H1 (cell line): Measurements from ENCODE around the gene DDX47. TPM values are rescaled to one million over a fixed set of nuclear protein-coding genes. Genes with fewer than 3 reads are reported as not detected.

Experiments used
- ASH2L ChIP-seq: fragments of 200-600, 300-600 bp; sonication (generic); IDR thresholded peaks from one replicate; pipeline ENCODE4 v1.7.1; 2017; ENCODE audit warnings: low read length
- BACH1 ChIP-seq: IDR thresholded peaks from 2 replicates; pipeline ENCODE4 v1.6.1; 2012; ENCODE audit warnings: low read length, improper control_type of control experiment
- CHD1 ChIP-seq: IDR thresholded peaks from 2 replicates; pipeline ENCODE4 v1.6.1; 2012; ENCODE audit warnings: low read depth, low read length, improper control_type of control experiment
- EGR1 ChIP-seq: IDR thresholded peaks from 2 replicates; pipeline ENCODE4 v1.6.1; 2011; ENCODE audit warnings: low read depth, low read length, borderline replicate concordance
- EZH2 ChIP-seq: fragments of 200-600 bp; sonication (generic); IDR thresholded peaks from 2 replicates; pipeline ENCODE4 v1.7.1; 2012; ENCODE audit warnings: low read depth, mild to moderate bottlenecking, moderate library complexity, low read length, inconsistent platforms; ENCODE audit not compliant: severe bottlenecking
- GABPA ChIP-seq: IDR thresholded peaks from 2 replicates; pipeline ENCODE4 v1.6.1; 2011; ENCODE audit warnings: mild to moderate bottlenecking, low read length, moderate library complexity, borderline replicate concordance; ENCODE audit not compliant: insufficient read depth
- GTF2F1 ChIP-seq: IDR thresholded peaks from 2 replicates; pipeline ENCODE4 v1.6.1; 2012; ENCODE audit warnings: low read depth, low read length, improper control_type of control experiment, borderline replicate concordance
- HDAC2 ChIP-seq, 2 experiments: fragments of 300-600 bp in 1 of 2; sonication (generic) in 1 of 2; IDR thresholded peaks; 2 replicates each; pipeline ENCODE4 v1.6.1; 2011 to 2012; ENCODE audit warnings: low read depth in 2 of 2, low read length in 2 of 2, mild to moderate bottlenecking in 2 of 2, moderate library complexity in 2 of 2, borderline replicate concordance in 1 of 2, inconsistent platforms in 1 of 2
- KDM1A ChIP-seq: fragments of 200-600, 300-600 bp; sonication (generic); IDR thresholded peaks from 2 replicates; pipeline ENCODE4 v1.7.1; 2016; ENCODE audit warnings: mild to moderate bottlenecking, low read length, borderline replicate concordance
- NANOG ChIP-seq: IDR thresholded peaks from 2 replicates; pipeline ENCODE4 v1.6.1; 2011; ENCODE audit warnings: low read length, low read depth, mild to moderate bottlenecking, inconsistent platforms; ENCODE audit not compliant: insufficient read depth, poor library complexity, severe bottlenecking
- RXRA ChIP-seq: IDR thresholded peaks from 2 replicates; pipeline ENCODE4 v1.6.1; 2011; ENCODE audit warnings: low read depth, mild to moderate bottlenecking, low read length, moderate library complexity; ENCODE audit not compliant: insufficient read depth
- SP1 ChIP-seq: IDR thresholded peaks from 2 replicates; pipeline ENCODE4 v1.6.1; 2011; ENCODE audit warnings: low read depth, low read length
- TAF1 ChIP-seq: IDR thresholded peaks from 2 replicates; pipeline ENCODE4 v1.6.1; 2011; ENCODE audit warnings: mild to moderate bottlenecking, low read depth, low read length
- TCF12 ChIP-seq: IDR thresholded peaks from 2 replicates; pipeline ENCODE4 v1.6.1; 2011; ENCODE audit warnings: low read depth, mild to moderate bottlenecking, low read length
- YY1 ChIP-seq: IDR thresholded peaks from 2 replicates; pipeline ENCODE4 v1.6.1; 2011; ENCODE audit warnings: low read depth, mild to moderate bottlenecking, low read length
- polyA plus RNA-seq, 7 experiments: library from polyadenylated mRNA; depleted of rRNA in 3 of 7; stranded (reverse) in 5 of 7; unstranded in 2 of 7; fragments of >200 nt in 5 of 7; fragments of 200-250 nt in 2 of 7; gene quantifications; 1 replicate in 5 of 7; 2 replicates in 1 of 7; 4 replicates in 1 of 7; pipeline versions ENCODE4 v1.2.1 to v1.2.3, GENCODE V29; 2011 to 2013; ENCODE audit warnings: missing spikeins in 2 of 7, mixed read lengths in 2 of 7
- total RNA-seq: library from RNA; stranded (reverse); fragmentation: NEBNext Ultra II Directional; extraction: Animal tissue kit (Norgen Biotek cat#: 25700); gene quantifications from 2 replicates; pipeline ENCODE4 v1.2.1, GENCODE V29; 2021
- TF ChIP-seq, protein P1 (sequence below), 3 experiments: IDR thresholded peaks; 1 replicate in 2 of 3; 2 replicates in 1 of 3; pipeline versions ENCODE4 v1.5.1 to v1.6.1; 2011; ENCODE audit warnings: low read length in 3 of 3, mild to moderate bottlenecking in 3 of 3, inconsistent platforms in 2 of 3, low read depth in 1 of 3, moderate library complexity in 1 of 3; ENCODE audit not compliant: insufficient read depth in 1 of 3; ENCODE audit errors: control extremely low read depth in 1 of 3
- TF ChIP-seq, protein P2 (sequence below): IDR thresholded peaks from 2 replicates; pipeline ENCODE4 v1.6.1; 2012; ENCODE audit warnings: low read length, inconsistent platforms

Gene DDX47
- total and polyA plus RNA-seq, 2 of the 8 experiments (the other 6 are each of a cell fraction or from before 2014, with no cell fraction given): 54.4 to 74.2 TPM

DNA sequence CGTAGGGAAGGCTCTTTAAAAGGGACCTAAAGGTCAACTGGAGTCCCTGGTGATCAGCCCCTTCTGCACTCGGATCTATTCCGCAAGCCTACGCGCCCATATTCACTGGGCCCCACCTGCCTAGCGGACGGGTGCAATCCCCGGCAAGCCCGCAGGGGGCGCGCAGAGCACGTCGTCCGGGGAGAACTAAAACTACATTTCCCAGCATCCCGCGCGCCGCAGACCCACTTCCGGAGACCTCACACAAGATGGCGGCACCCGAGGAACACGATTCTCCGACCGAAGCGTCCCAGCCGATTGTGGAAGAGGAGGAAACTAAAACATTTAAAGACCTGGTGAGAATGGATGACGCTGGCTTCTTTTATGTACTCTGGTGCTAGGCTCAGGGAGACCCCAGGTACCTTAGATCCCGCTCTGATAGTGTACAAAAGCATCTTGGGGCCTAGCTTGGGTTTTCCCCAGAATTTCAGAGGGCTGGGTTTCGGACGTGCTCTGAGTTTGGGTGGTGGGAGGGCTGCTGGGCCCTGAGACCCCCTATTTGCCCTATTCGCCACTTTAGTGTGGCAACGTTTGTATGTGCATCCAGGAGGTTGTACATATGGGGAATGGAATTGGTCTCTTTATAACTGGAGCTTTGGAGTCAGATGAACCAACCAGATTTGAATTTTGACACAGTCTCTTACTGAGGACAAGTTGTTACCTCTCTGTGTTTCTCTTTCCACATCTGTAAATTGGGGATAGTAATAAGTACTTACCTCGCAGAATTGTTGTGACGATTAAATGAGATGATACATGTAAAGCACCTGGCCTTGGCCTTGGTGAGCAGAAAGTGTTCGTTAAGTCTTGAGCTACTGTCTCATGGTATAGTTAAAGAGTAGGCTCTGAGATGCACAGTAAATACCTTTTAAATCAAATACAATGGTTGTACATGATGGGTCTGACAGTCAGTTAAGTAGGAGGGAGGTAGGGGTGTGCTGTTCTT is at the start of gene DDX47 (continued):
- TF ChIP-seq, protein P1, sequence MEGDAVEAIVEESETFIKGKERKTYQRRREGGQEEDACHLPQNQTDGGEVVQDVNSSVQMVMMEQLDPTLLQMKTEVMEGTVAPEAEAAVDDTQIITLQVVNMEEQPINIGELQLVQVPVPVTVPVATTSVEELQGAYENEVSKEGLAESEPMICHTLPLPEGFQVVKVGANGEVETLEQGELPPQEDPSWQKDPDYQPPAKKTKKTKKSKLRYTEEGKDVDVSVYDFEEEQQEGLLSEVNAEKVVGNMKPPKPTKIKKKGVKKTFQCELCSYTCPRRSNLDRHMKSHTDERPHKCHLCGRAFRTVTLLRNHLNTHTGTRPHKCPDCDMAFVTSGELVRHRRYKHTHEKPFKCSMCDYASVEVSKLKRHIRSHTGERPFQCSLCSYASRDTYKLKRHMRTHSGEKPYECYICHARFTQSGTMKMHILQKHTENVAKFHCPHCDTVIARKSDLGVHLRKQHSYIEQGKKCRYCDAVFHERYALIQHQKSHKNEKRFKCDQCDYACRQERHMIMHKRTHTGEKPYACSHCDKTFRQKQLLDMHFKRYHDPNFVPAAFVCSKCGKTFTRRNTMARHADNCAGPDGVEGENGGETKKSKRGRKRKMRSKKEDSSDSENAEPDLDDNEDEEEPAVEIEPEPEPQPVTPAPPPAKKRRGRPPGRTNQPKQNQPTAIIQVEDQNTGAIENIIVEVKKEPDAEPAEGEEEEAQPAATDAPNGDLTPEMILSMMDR (IDR thresholded peaks at IDR 0.05; ENCODE audit: control extremely low read depth in 1 of 3, insufficient read depth in 1 of 3, low read depth in 1 of 3, low read length in 3 of 3): peak; percentile 86 to 96 (median 91)
- TF ChIP-seq ASH2L (peak; percentile 94), GABPA (peak; percentile 89; the same call in 1 of the 2 replicates), KDM1A (no peak), TCF12 (no peak), EZH2 (no peak), GTF2F1 (no peak), RXRA (no peak), CHD1 (no peak), NANOG (no peak), EGR1 (no peak), SP1 (no peak), TAF1 (peak; percentile 98), YY1 (peak; percentile 99), BACH1 (no peak), HDAC2 (IDR thresholded peaks at IDR 0.05; ENCODE audit: borderline replicate concordance in 1 of 2, low read depth in 2 of 2, low read length in 2 of 2) (0 out of 4 replicates have a peak, but pooled peaks of 1 of the 2 experiments have one; percentile 59)
- TF ChIP-seq, protein P2, sequence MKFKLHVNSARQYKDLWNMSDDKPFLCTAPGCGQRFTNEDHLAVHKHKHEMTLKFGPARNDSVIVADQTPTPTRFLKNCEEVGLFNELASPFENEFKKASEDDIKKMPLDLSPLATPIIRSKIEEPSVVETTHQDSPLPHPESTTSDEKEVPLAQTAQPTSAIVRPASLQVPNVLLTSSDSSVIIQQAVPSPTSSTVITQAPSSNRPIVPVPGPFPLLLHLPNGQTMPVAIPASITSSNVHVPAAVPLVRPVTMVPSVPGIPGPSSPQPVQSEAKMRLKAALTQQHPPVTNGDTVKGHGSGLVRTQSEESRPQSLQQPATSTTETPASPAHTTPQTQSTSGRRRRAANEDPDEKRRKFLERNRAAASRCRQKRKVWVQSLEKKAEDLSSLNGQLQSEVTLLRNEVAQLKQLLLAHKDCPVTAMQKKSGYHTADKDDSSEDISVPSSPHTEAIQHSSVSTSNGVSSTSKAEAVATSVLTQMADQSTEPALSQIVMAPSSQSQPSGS: no peak
